ENCODE results near the gene AGBL4.
"Not testable (repeated sequence)": the region's sequence is repeated elsewhere in the genome, so short reads cannot be mapped to it uniquely, and the experiment has no call there.

AGBL4 gene

GRCh38 chr1:49036700-49037099 is 987.1 kb downstream of the AGBL4 start:
- DNase-seq (ENCODE audit: low spot score), result peak; percentile 17

GRCh38 chr1:49028396-49028795 is 995.4 kb downstream of the AGBL4 start:
- peak; percentile 65 for DNase-seq (ENCODE audit: low spot score)

- DNase-seq (ENCODE audit: low spot score), result no peak
Observed at GRCh38 chr1:49026230-49026811, 997.4 kb downstream of the AGBL4 start.

GRCh38 chr1:49016030-49016977 is 1007.5 kb downstream of the AGBL4 start:
- no peak for DNase-seq (ENCODE audit: low spot score)

- DNase-seq (ENCODE audit: low spot score), result peak; percentile 78
Observed at GRCh38 chr1:49013079-49013478, 1010.7 kb downstream of the AGBL4 start.

- not testable (repeated sequence) for DNase-seq (ENCODE audit: low spot score)
Observed at GRCh38 chr1:49002981-49003380, 1020.8 kb downstream of the AGBL4 start.

- DNase-seq (ENCODE audit: low spot score), result no peak
Observed at GRCh38 chr1:48999321-48999720, 1024.4 kb downstream of the AGBL4 start.

- no peak for DNase-seq (ENCODE audit: low spot score)
Observed at GRCh38 chr1:48996311-48996710, 1027.4 kb downstream of the AGBL4 start.

- no peak for DNase-seq (ENCODE audit: low spot score)
Observed at GRCh38 chr1:48988633-48989197, 1035.0 kb downstream of the AGBL4 start.

- DNase-seq (ENCODE audit: low spot score), result no peak
Observed at GRCh38 chr1:48979940-48980339, 1043.8 kb downstream of the AGBL4 start.

GRCh38 chr1:48978413-48978812 is 1045.3 kb downstream of the AGBL4 start:
- DNase-seq (ENCODE audit: low spot score), result no peak

GRCh38 chr1:48977273-48977672 is 1046.5 kb downstream of the AGBL4 start:
- no peak for DNase-seq (ENCODE audit: low spot score)

- DNase-seq (ENCODE audit: low spot score), result no peak
Observed at GRCh38 chr1:48969971-48970370, 1053.8 kb downstream of the AGBL4 start.

- DNase-seq (ENCODE audit: low spot score), result no peak
Observed at GRCh38 chr1:48967318-48967717, 1056.4 kb downstream of the AGBL4 start.

GRCh38 chr1:48966583-48966982 is 1057.2 kb downstream of the AGBL4 start:
- peak; percentile 44 for DNase-seq (ENCODE audit: low spot score)

- DNase-seq (ENCODE audit: low spot score), result no peak
Observed at GRCh38 chr1:48960320-48960719, 1063.4 kb downstream of the AGBL4 start.

- peak; percentile 54 for DNase-seq (ENCODE audit: low spot score)
Observed at GRCh38 chr1:48955774-48956173, 1068.0 kb downstream of the AGBL4 start.

- DNase-seq (ENCODE audit: low spot score), result no peak
Observed at GRCh38 chr1:48953617-48954016, 1070.1 kb downstream of the AGBL4 start.

GRCh38 chr1:48948562-48948961 is 1075.2 kb downstream of the AGBL4 start:
- DNase-seq (ENCODE audit: low spot score), result peak; percentile 64

- peak; percentile 63 for DNase-seq (ENCODE audit: low spot score)
Observed at GRCh38 chr1:48947761-48948537, 1075.8 kb downstream of the AGBL4 start.

- DNase-seq (ENCODE audit: low spot score), result no peak
Observed at GRCh38 chr1:48946070-48946469, 1077.7 kb downstream of the AGBL4 start.

- DNase-seq (ENCODE audit: low spot score), result no peak
Observed at GRCh38 chr1:48944811-48945210, 1078.9 kb downstream of the AGBL4 start.
